EL (cell line): ENCODE data around the gene GMPS.
"Not testable (repeated sequence)": the region's sequence is repeated elsewhere in the genome, so short reads cannot be mapped to it uniquely, and the experiment has no call there.

Source experiments
- DNase-seq: peaks from one replicate; pipeline ENCODE4 v3.0.0-alpha.2; 2016

GMPS gene

GRCh38 chr3:155870133-155870944, at the start of gene GMPS:
Gene GMPS (plus strand): TSS chr3:155870650. CDS start chr3:155870871, 221 bp downstream.
- DNase-seq = peak; percentile 94

DNA sequence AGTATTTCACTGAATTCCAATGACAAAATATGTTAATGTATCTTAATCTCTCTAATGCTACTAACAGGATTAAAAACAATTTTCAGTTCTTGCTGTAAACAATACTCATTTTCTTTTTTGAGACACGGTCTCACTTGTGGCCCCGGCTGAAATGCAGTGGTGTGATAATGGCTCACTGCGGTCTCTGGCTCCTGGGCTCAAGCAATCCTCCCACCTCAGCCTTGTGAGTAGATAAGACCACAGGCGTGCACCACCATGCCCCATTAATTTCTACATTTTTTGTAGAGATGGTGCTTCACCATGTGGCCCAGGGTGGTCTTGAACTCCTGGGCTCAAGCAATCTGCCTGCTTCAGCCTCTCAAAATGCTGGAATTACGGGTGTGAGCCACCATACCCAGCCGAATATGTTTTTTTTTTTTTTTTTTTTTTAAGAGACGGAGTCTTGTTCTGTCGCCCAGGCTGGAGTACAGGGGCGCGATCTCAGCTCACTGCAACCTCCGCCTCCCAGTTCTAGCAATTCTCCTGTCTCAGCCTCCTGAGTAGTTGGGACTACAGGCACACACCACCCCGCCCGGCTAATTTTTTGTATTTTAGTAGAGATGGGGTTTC, 41.9 kb upstream of the GMPS start:
- DNase-seq = not testable (repeated sequence)

GRCh38 chr3:155835341-155836071, 34.9 kb upstream of the GMPS start:
- DNase-seq = no peak

- no peak for DNase-seq
These were observed 26.9 kb upstream of the GMPS start for GRCh38 chr3:155843569-155843968.

- DNase-seq = no peak
These were observed 24.3 kb upstream of the GMPS start for GRCh38 chr3:155846119-155846518.

- DNase-seq = no peak
These were observed 22.5 kb upstream of the GMPS start for GRCh38 chr3:155847993-155848392.

GRCh38 chr3:155849404-155849803, 21.0 kb upstream of the GMPS start:
- DNase-seq = not testable (repeated sequence)

DNA sequence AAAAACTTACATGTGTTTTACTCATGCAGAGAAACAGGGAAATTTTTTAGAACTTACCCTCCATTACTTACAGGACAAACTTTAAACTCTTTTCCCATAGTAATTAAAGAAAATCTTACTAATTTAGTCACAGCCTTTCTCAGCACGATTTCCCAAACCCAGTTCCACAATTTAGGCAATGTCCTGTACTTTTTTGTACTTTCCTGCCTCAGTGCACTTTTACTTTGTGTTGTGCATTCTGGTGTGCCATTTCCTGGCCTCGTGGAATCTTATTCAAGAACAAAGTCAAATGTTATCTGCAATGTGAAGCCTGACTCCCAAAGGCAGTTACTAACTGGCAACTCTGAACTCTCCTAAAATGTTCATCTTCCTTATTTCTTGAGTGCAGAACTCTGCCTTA, 18.1 kb upstream of the GMPS start:
- no peak for DNase-seq

GRCh38 chr3:155853214-155854140, 17.0 kb upstream of the GMPS start:
- peak; percentile 18 for DNase-seq

GRCh38 chr3:155854141-155854940, 16.1 kb upstream of the GMPS start, which contains the start of gene SLC33A1:
Gene SLC33A1 (minus strand): TSS chr3:155854427. CDS start chr3:155853997, 430 bp downstream.
- DNase-seq = peak; percentile 100

GRCh38 chr3:155859859-155860258, 10.6 kb upstream of the GMPS start:
- peak; percentile 17 for DNase-seq

GRCh38 chr3:155860424-155860823, 10.0 kb upstream of the GMPS start:
- not testable (repeated sequence) for DNase-seq

DNA sequence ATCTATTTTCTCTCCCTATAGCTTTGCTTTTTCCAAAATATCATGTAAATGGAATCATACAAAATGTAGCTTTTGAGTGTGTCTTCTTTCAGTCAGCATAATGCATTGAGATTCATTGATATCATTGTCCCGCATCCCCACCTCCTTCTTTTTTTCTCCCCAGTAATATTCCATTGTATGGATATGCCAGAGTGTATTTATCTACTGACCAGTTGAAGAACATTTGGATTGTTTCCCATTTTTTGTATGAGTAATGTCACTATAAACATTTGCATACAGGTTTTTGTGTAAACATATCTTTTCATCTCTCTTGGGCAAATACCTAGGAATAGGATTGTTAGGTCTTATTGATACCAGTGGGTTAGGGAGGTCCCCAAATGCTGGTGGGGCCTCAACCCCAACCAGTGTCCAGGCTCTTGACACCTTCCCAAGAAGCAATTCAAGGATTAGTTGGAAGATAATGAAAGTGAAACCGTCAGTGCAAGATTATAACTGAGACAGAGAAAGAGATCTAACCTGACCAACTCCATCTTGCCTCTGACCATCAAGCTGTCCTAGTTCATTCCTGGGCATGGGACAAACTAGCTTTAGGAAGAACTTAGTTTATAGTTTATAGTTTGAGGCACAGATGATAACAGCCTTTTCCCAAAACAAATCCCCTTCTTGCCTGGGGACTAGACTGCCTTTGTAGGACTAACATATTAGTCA, 8.8 kb upstream of the GMPS start:
- DNase-seq = no peak

DNA sequence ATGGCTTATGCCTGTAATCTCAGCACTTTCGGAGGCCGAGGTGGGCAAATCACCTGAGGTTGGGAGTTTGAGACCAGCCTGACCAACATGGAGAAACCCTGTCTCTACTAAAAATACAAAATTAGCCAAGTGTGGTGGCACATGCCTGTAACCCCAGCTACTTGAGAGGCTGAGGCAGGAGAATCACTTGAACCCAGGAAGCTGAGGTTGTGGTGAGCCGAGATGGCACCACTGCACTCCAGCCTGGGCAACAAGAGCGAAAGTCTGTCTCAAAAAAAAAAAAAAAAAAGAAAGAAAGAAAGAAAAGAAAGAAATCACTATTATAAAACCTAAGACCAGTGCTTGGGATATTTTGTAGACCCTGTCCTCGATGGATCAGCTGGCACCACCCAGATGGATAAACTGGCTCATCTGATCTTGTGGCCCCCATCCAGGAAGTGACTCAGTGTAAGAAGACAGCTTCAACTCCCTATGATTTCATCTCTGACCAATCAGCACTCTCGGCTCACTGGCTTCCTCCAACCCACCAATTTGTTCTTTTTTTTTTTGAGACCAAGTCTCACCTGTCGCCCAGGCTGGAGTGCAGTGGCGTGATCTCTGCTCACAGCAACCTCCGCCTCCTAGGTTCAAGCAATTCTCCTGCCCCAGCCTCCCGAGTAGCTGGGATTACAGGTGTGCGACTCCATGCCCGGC, 8.0 kb upstream of the GMPS start:
- DNase-seq = peak; percentile 89

DNA sequence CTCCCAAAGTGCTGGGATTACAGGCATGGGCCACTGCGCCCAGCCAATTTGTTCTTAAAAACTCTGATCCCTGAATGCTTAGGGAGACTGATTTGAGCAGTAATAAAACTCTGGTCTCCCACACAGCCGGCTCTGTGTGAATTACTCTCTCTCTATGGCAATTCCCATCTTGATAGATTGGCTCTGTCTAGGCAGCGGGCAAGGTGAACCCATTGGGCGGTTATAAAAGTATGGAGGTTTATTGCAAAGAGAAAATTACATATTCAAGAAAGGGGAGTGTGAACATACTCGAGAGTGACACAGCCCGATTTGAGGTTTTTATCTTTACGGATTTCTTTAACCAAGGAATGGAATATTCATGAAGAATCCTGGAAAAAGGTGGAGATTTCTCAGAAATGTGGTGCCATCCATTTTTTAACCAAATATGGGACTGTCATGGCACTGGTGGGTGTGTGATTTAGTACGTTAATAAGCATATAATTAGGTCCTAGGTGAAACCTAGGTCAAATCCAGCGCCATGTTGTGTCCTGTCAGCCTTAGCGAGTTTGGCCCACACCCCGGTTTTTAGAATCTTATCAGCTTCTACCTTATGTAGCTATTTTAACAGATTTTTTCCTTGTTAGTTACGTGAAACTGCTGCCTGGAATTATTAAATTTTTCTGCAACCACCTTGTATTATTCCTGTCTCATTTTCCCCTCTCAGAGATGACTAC, 7.2 kb upstream of the GMPS start:
- no peak for DNase-seq

- no peak for DNase-seq
These were observed 759 bp upstream of the GMPS start for GRCh38 chr3:155869691-155870090.

- DNase-seq = peak; percentile 64
These were observed 695 bp downstream of the GMPS start for GRCh38 chr3:155870945-155871745.

GRCh38 chr3:155871746-155872158, 1.3 kb downstream of the GMPS start:
- no peak for DNase-seq
